ENCODE results near the gene ATM.

Gene ATM

DNA sequence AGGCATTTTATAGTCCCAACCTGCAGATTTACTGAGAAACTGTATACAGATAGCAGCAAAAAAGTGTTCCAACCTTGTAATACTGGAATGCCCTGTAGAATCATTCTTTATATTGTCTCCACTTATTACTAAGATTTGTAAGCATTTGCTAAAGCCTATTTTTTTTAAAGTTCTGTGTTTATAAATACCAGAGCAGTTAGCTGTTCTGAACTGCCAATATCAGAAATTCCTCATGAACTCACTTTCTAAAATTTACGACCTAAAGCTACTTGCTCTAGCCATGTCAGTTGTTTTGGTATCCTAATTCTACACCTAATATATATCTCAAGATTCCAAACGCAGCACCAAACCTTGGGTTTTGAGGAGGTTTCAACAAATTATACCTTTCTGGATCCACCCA, 141.3 kb downstream of the ATM start:
- Histone ChIP-seq H3K4me3 (replicated peaks; ENCODE audit: insufficient read depth, low read length) (no peak overlapping the region), H3K27ac (replicated peaks) (no peak overlapping the region), H3K27me3 (ENCODE audit: insufficient read depth, poor library complexity, severe bottlenecking) (no peaks in the 10 kb centered on the region)
- DNase-seq (ENCODE audit: low read depth in 1 of 2, low spot score in 1 of 2) = no peak
- TF ChIP-seq GABPA (IDR thresholded peaks at IDR 0.05; ENCODE audit: low read depth) = no peak
- TF ChIP-seq, protein P1, sequence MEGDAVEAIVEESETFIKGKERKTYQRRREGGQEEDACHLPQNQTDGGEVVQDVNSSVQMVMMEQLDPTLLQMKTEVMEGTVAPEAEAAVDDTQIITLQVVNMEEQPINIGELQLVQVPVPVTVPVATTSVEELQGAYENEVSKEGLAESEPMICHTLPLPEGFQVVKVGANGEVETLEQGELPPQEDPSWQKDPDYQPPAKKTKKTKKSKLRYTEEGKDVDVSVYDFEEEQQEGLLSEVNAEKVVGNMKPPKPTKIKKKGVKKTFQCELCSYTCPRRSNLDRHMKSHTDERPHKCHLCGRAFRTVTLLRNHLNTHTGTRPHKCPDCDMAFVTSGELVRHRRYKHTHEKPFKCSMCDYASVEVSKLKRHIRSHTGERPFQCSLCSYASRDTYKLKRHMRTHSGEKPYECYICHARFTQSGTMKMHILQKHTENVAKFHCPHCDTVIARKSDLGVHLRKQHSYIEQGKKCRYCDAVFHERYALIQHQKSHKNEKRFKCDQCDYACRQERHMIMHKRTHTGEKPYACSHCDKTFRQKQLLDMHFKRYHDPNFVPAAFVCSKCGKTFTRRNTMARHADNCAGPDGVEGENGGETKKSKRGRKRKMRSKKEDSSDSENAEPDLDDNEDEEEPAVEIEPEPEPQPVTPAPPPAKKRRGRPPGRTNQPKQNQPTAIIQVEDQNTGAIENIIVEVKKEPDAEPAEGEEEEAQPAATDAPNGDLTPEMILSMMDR (IDR thresholded peaks at IDR 0.05; ENCODE audit: insufficient read depth, low read length) = no peak
- no peak for TF ChIP-seq SPI1 (IDR thresholded peaks at IDR 0.05; ENCODE audit: borderline replicate concordance, low read depth)
- TF ChIP-seq POLR2AphosphoS5 (IDR thresholded peaks at IDR 0.05; ENCODE audit: low read depth) = no peak
- TF ChIP-seq, protein P2, sequence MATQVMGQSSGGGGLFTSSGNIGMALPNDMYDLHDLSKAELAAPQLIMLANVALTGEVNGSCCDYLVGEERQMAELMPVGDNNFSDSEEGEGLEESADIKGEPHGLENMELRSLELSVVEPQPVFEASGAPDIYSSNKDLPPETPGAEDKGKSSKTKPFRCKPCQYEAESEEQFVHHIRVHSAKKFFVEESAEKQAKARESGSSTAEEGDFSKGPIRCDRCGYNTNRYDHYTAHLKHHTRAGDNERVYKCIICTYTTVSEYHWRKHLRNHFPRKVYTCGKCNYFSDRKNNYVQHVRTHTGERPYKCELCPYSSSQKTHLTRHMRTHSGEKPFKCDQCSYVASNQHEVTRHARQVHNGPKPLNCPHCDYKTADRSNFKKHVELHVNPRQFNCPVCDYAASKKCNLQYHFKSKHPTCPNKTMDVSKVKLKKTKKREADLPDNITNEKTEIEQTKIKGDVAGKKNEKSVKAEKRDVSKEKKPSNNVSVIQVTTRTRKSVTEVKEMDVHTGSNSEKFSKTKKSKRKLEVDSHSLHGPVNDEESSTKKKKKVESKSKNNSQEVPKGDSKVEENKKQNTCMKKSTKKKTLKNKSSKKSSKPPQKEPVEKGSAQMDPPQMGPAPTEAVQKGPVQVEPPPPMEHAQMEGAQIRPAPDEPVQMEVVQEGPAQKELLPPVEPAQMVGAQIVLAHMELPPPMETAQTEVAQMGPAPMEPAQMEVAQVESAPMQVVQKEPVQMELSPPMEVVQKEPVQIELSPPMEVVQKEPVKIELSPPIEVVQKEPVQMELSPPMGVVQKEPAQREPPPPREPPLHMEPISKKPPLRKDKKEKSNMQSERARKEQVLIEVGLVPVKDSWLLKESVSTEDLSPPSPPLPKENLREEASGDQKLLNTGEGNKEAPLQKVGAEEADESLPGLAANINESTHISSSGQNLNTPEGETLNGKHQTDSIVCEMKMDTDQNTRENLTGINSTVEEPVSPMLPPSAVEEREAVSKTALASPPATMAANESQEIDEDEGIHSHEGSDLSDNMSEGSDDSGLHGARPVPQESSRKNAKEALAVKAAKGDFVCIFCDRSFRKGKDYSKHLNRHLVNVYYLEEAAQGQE (IDR thresholded peaks at IDR 0.05; ENCODE audit: insufficient replicate concordance, low read depth) = no peak

DNA sequence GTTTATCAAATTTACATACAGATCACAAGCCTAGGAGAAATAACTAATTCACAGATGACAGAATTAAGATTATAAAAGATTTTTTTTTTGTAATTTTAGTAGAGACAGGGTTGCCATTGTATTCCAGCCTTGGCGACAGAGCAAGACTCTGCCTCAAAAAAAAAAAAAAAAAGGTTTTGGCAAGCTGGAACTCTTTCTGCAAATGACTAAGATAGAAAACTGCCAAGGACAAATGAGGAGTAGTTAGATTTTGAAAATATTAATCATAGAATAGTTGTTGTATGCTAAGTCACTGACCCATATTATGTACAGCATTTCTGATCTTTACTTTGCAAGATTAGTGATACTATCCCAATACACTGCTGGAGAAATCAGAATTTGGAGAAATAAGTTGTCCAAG, 145.3 kb downstream of the ATM start:
- H3K27ac ChIP-seq (replicated peaks) = no peak overlapping the region
- DNase-seq (ENCODE audit: low read depth in 1 of 2, low spot score in 1 of 2) = no peak

DNA sequence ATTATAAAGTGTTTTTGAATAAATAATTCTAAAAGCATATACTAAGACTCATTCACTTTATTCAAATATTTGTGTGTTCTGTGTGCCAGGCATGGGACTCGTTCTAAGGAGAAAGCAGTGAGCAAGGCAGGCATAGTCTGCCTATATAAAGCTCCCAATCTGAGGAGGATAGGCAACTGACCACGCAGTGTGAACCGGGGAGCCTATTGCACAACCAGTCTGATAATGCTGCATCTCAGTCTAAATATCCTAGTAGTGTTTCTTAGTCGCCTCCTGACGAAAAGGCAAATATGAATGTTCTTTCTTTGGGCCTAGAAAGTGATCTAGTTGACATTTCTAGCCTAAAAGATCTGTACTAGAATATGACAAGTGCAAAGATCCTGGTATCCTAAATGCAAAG, 146.2 kb downstream of the ATM start:
- no peak overlapping the region for H3K4me3 ChIP-seq (replicated peaks; ENCODE audit: insufficient read depth, low read length)
- no peaks in the 10 kb centered on the region for H3K27me3 ChIP-seq (ENCODE audit: insufficient read depth, poor library complexity, severe bottlenecking)
- no peak for DNase-seq (ENCODE audit: low read depth in 1 of 2, low spot score in 1 of 2)
- no peak for TF ChIP-seq GABPA (IDR thresholded peaks at IDR 0.05; ENCODE audit: low read depth)
- no peak for TF ChIP-seq POLR2AphosphoS5 (IDR thresholded peaks at IDR 0.05; ENCODE audit: low read depth)
- no peak for TF ChIP-seq SPI1 (IDR thresholded peaks at IDR 0.05; ENCODE audit: borderline replicate concordance, low read depth)
- TF ChIP-seq, protein P1 (IDR thresholded peaks at IDR 0.05; ENCODE audit: insufficient read depth, low read length) = no peak
- TF ChIP-seq, protein P2 (IDR thresholded peaks at IDR 0.05; ENCODE audit: insufficient replicate concordance, low read depth) = no peak
- no peak overlapping the region for H3K27ac ChIP-seq (replicated peaks)

More for the DNA sequence above, 145.3 kb downstream of the ATM start:
- TF ChIP-seq GABPA (IDR thresholded peaks at IDR 0.05; ENCODE audit: low read depth) = no peak
- TF ChIP-seq SPI1 (IDR thresholded peaks at IDR 0.05; ENCODE audit: borderline replicate concordance, low read depth) = no peak
- TF ChIP-seq, protein P1 (IDR thresholded peaks at IDR 0.05; ENCODE audit: insufficient read depth, low read length) = no peak
- TF ChIP-seq, protein P2 (IDR thresholded peaks at IDR 0.05; ENCODE audit: insufficient replicate concordance, low read depth) = no peak
- no peak for TF ChIP-seq POLR2AphosphoS5 (IDR thresholded peaks at IDR 0.05; ENCODE audit: low read depth)
- no peak overlapping the region for H3K4me3 ChIP-seq (replicated peaks; ENCODE audit: insufficient read depth, low read length)
- no peaks in the 10 kb centered on the region for H3K27me3 ChIP-seq (ENCODE audit: insufficient read depth, poor library complexity, severe bottlenecking)
